ENCODE measurements around the gene ARHGAP26.
"Not testable (repeated sequence)": the region's sequence is repeated elsewhere in the genome, so short reads cannot be mapped to it uniquely, and the experiment has no call there.

The ARHGAP26 gene

DNA sequence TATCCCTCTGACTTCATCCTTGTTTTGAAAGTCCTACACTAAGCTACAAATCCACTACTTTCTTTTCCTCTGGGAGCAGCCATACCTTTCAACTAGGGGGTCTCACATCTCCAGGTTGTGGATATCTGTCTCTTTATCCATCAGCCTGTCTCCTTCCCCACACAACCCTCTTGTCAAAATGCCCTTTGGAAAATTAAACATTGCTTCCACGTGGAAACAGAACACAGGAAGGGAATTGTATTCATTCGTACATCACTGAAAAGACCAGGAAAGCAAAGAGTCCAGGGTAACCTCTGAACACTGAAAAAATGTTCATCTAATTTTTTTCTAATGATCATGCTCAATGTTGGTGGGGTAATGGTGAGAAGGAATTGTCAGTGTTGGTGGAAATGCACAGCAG, 429.7 kb downstream of the ARHGAP26 start:
- DNase-seq: no peak

DNA sequence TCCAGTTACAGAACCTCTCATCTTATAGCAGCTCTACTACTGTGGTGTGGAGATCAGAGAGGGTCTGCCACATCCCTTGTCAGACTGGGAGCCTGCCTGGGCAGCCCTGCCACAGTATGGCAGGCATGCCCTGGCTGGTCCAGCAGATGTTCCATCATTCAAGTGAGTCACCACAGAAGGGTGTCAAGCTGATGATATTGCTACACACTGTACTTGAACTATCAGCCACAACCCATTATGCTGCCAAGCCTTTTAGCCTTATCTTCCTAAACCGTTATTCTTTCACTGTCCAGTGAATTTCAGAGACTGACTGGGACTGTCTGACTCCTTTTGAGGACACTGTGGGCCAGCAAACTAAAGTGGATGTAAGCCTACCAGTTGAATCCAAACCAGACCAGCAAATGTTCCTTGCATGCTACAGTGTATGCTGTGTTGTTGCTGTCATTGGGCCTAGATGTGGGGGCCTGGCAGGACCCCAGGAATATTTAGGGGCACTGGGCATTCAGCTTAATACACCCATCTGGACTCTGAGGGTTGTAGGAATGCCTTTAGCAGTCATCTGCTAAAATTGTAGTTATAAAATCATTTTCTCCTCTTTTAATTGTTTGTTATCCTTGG, 430.7 kb downstream of the ARHGAP26 start:
- DNase-seq: no peak

DNA sequence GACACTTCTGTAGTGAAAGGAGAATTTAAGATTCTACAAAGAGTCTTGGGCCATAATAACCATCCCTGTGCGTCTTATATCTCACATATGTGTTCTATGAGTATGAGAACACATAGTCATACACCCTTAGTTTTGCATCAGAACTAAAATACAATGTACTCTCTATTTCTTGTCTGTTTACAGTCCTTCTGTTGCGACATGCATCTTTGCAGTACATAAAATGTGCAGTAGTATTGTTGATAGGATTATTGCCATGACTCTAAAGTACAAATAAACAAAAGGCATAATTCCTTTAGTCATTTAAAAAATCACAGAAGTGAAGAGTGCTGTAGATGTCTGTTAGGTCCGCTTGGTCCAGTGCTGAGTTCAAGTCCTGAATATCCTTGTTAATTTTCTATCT, 431.4 kb downstream of the ARHGAP26 start:
- no peak for DNase-seq

DNA sequence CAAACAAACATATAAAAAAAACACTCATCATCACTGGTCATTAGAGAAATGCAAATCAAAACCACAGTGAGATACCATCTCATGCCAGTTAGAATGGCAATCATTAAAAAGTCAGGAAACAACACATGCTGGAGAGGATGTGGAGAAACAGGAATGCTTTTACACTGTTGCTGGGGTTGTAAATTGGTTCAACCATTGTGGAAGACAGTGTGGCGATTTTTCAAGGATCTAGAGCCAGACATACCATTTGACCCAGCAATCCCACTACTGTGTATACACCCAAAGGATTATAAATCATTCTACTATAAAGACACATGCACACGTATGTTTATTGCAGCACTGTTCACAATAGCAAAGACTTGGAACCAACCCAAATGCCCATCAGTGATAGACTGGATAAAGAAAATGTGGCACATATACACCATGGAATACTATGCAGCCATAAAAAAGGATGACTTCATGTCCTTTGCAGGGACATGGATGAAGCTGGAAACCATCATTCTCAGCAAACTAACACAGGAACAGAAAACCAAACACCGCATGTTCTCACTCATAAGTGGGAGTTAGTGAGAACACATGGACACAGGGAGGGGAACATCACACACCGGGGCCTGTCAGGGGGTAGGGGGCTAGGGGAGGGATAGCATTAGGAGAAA, 433.3 kb downstream of the ARHGAP26 start:
- not testable (repeated sequence) for DNase-seq

DNA sequence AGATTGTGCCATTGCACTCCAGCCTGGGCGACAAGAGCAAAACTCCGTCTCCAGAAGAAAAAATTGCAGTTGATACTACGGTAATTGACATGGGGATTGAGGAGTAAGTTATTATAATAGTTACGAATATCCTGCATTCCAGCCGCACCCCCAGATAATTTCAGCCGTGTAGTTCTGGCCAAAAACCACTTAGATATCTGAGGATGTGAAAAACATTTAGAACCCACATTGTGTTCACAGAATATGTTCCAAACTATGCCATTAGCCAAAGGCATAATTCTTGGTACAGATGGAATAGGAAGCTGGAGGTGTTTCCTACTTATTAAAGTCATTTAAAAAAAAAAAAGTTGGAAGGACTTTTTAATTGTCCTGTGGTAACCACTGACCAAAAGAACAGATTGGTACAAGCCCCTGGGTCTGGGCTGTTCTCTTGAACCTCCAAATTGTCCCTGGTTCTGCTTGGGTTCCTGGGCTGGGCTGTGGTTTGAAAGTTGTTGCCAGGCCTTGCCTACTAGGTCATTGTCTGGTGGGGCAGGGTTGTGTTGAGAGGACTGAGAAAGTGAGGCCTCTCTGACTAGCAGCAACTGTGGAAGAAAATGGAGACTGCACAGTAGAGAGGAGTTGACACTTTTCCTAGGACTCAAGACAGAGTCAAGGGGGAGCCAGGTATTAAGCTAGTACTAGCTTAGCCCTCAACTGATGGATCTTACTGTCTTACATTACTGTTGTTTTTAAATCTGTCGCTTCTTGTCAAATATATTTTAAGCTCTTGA, 434.5 kb downstream of the ARHGAP26 start:
- no peak for DNase-seq

DNA sequence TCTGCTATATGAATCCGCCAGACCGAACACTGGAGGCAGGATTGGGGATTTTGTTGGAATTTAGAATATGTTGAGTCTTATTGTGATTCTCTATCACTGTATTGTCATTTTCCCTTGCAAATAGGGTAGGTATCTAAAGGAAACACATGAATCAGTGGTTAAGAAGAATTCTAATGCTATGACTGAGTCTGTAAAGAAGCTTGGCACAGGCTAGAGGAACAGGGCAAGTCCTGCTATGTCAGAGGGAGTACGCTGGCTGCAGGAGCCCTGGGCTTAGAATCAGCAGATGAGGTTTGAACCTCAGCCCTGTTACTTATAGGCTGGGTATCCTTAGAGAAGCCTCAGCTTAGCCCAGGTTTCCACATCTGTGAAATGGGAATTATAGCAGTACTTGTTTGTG, 435.2 kb downstream of the ARHGAP26 start:
- DNase-seq: no peak

DNA sequence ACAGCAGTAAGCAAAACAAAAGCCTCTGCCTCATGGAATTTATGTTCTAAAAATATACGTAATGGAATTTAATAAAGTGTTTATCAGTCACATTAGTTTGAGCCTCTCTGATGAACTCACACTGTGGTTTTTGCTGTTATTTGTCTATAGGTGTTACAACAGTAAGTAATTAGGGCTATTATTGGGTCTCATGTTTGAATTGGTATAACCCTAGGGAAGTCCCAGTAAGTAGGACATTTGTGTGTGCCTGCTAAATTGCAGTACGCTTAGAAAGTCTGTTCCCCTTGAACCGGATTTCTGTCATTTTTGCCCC, 435.7 kb downstream of the ARHGAP26 start:
- no peak for DNase-seq

DNA sequence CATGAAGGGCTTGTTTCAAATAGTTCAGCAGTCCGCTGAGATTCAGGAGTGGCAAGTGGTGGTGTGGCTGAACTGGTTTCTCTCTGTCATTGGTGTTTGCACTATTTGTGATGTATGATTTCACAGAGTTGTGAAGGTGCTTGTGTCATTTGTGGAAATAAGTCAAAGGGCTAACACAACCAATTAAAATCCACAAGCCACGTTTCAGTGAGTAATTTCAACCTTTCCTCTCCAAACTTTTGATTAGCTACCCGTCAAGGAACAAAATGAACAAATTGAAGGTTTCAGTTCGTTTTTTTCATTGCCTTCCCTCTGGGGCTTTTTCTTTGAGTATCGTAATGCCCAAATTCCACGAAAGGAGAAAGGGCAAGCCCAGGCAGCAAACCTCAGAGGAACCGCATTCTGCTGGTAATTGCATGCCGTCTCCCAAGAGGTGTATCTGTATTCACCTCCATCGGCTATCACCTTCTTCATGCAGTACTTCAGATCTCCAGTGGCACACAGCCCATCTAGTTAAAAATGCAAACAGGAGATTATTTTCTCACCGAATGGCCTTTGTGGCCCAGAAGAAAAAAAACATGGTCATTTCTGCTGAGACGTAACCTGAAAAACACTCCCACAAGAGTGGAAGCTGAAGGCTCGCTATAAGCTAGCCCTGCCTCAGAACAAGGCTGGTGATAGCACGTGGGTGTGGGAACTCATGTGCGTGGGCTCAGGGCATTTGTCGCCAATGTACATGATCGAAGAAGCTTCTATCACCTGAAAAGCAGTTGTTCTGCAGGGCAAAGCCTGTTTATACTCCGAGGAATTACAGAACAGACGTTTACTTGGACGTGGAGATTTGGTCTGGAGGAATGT, 436.2 kb downstream of the ARHGAP26 start:
- no peak for DNase-seq

DNA sequence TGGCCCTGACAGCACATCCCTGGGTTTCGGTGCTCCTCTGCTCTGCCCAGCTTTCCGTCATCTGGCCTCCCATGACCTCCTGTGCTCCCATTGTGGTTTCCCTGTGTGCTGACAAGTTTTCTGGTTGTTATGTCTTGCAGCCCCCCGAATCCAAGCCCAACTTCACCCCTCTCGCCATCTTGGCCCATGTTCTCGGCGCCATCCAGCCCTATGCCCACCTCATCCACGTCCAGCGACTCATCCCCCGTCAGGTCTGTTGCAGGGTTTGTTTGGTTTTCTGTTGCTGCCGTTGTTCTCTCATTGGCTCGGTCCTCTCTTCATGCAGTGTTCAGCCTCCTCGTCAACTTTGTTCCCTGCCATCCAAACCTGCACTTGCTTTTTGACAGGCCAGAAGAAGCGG, 436.9 kb downstream of the ARHGAP26 start:
- no peak for DNase-seq

DNA sequence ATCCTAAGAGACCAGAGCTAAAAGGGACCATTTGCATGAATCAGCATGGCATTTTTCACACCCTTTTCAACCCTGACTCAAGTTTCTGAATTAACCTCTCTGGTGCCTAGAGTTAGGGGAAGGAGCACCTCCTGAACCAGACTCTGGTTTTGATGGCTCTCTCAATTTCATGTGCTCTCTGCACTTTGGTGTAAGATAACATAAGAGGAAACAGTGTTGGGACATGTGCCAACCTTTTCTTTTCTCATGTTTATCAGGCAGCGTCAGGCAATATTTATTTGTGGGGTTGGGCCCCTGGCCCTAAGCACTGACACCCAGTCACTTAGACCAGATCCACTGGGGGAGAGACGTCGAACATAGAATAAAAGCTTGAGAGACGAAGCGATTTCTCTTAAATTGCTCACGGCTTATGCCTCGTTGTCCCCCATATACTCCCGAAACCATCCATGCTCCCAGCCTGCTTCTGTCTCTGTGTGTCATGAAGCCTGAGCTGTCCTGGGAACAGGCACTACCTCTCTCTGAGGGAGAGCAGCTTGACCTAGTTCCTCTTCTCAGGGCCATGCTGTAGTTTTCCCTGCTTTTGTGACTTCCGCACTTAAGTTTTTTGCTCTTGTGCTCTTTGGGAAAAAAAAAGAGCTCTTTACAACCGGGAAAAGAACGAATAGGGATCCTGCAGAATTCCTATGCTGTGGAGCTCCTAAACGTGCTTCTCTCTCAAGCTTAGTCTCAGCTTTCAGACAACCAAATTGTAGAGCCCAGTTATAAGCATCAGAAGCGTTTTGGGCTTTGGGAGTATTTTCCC, 437.6 kb downstream of the ARHGAP26 start:
- DNase-seq: no peak

DNA sequence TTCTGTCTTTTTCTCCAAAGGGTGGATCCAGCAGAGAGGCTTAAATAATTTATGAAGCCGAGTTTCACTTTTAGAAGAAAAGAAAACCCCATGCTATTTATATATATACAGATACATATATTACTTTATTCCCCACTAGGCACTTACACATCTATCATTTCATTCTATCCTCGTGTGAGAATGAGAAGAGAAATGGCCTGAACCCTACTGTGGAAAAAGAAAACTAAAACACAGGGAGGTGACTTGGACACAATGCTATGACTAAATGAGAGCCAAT, 438.1 kb downstream of the ARHGAP26 start:
- no peak for DNase-seq

DNA sequence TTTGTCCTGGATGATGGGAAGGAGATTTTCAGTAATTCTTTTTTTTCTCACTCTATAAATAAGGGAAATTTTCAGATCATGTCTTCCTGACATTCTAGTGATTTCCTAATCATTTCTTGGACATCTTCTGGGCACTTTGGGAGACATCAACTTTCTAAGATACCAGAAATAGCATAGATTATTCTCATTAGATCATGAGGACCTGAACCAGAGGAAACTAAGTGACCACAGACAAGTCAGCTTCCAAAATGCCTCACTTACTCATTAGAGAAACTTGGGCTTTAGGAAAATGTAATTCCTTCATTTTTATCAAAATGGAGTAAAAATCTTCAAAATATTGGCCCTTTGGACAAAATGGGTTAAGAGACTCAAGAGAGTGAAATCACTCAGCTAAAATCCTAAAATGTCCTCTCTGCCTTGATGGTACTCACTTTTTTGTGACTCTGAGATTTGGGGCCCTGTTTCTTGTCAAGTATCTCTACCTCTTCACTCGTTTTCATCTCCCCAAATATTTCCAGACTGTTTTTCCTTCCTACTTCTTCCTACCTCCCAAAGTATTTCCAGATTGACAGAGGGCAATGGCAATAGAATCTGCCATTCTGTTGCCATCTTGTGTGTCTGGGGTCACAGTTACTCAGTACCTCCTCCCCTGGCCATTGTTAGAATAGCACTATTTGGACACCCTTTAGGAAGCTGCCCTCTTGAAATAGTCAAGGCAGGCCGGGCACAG, 438.8 kb downstream of the ARHGAP26 start:
- DNase-seq: no peak

DNA sequence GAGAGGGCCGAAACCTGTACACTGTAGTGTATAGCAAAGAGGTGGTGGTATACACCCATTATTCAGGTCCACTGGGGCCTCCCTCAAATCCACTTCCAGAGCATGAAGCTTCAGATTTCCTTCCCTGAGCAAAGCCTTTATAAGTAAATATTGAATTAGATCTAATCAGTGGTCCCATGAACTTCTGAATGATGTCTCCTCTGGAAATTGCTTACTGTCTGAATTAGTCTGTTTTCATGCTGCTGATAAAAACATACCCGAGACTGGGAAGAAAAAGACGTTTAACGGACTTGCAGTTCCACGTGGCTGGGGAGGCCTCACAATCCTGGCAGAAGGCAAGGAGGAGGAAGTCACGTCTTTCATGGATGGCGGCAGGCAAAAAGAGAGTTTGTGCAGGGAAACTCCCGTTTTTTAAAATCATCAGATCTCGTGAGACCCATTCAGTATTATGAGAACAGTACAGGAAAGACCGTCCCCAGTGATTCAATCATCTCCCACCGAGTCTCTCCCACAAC, 439.8 kb downstream of the ARHGAP26 start:
- DNase-seq: no peak

DNA sequence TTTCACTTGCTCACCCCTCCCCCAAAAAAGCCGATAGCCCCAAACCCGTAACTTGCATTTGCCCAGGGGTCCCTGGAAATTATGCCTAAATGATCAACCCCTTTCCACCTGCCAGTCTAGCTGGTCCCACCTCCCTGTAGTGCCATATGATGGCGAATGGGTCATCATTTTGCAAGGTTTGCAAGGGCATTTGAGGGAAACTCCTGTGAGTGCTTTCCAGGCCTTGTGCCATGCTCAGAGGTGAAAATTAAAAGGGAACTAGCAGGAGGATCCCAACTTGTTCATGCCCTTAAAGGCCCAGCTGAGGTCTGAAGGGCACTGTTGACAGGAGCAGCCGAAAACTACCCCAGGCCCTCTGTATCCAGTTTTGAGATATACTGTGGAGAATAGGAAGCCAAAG, 440.4 kb downstream of the ARHGAP26 start:
- no peak for DNase-seq

DNA sequence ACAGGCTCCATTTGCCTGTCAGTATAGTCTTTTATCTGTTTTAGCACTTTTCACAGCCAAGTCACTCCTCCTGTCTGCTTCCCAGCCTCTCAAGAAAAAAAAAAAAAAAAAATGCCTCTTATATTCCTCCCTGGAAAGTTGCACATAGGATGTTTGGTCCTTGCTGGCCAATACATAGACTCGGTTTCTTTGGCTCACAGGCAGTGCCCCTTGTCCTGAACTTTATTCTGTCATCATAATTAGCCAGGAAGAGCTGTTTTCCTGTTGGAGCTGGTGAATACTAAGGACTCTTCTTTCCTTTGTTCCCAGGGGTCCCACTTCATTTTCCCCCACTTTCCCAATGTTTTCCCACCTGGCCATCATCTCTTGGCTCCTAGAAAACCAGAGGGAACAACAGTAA, 442.1 kb downstream of the ARHGAP26 start:
- DNase-seq: no peak

DNA sequence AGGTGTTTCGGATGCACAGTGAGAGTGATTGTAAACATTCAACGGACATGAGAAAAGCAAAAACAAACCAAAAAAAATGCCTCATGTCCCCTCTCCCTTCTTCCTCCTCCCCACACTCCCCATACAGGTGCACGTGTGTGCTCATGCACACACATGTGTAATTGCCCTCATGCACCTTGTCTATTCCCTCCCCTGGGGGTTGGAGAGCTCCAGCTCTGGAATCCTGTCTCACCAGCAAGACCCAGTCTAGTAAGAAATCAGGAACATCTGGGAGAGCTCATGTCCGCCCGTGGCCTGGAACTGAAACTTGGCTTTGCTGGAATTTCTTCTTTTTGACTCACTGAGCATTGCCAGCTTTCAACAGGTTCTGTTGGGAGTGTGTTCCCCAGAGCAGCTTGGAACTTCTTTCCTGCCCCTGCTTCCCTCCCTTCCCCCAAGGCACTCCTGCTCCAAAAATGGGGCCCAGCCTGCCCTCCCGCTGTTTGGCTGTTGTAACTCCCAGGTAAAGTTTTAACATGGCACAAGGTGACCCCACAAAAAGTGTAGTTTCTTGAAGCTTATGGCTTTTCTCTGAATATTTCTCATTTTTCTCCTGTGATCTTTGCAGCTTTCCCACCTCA, 443.2 kb downstream of the ARHGAP26 start:
- peak; percentile 28 for DNase-seq

DNA sequence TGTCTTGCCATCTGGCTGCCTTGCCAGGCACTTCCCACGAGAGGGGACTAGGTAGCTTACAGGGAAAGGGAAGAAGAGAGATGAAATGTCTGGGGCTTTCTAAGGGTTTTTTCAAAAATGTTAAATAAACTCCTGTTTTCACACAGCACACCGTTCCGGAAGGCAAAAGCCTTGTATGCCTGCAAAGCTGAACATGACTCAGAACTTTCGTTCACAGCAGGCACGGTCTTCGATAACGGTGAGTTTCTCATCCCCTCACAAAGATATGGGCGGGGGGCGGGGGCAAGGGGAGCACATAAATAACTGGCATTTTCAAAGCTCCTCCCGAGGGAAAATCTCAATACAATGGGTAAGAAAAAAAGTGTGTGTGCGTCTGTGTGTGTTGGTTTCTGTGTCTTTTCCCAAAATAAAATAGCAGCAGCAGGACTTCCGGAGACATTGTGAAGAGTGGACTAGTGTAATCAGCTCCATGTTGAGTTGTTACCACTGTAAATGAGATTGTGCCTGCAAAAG, 443.7 kb downstream of the ARHGAP26 start:
- DNase-seq: no peak

DNA sequence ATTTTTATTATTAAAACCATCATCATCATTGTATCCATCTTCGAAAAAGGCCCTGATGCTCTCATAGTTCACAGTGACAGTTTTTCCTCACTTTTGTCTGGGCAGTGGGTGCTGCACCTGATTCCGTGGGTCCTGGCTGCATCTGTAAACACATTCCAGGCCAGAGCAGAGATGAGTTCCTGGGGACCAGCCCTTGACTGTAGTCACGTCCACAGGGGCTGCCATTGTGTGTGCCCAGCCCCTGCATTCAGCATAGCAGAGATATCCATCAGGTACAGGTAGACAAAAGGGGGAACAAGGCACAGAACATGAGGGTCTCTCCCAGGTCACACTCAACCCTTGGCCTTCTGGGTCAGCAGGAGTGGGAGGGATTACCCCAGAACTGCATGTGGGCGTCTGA, 444.3 kb downstream of the ARHGAP26 start:
- no peak for DNase-seq

DNA sequence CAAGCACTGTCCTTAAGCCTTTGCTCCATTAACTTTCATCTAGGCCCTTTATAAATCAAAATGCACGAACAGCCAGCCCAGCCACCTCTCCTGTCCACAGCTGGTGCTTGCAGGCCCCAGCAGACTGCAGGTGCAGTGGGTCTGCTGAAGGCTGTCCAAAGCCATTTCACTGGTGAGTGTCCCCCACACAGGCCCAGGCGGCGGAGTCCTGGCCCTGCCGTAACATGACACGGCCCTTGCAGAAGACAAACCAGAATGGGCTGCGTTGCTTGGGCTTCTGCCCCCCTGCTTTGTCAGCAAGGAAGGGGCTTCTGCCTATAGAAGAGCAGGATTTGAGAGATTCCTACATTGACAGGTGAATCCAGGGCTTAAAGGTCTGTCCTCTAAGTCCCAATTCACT, 444.7 kb downstream of the ARHGAP26 start:
- DNase-seq: no peak

DNA sequence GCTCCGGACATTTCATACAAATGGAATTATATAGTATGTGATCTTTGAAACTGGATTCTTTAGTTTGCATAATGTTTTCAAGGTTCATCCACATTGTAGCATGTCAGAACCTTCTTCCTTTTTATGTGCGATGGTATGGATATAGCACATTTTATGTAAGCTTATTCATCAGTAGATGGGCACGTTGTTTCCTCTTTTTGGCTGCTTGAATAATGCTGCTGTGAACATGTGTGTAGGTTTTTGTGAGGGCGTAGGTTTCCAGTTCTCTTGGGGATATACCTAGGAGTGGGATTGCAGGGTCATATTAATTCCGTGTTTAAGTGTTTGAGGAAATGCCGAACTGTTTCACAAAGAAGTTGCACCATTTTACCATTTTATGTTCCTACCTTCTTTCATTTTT, 445.5 kb downstream of the ARHGAP26 start:
- DNase-seq: peak; percentile 65

DNA sequence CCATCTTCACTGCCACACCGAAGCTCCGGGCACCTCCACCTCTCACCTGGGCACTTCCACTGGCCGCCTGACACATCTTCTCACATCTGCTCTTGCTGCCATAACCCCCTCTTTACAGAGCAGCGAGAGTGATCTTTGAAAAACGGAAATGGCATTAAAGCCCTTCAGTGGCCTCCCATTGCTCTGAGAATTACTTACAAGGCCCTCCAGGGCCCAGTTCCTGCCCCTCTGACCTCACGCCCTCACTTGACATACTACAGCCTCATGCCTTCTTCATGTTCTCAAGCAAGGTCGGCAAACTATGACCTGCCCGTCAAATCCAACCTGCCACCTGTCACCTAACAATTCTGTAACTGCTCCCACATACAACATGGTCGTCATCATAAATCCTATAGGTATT, 446.0 kb downstream of the ARHGAP26 start:
- no peak for DNase-seq

All from suppressor macrophage treated with lipopolysaccharide for 4 hours (primary cell).